ENCODE measurements around the gene BAK1.

The BAK1 gene

DNA sequence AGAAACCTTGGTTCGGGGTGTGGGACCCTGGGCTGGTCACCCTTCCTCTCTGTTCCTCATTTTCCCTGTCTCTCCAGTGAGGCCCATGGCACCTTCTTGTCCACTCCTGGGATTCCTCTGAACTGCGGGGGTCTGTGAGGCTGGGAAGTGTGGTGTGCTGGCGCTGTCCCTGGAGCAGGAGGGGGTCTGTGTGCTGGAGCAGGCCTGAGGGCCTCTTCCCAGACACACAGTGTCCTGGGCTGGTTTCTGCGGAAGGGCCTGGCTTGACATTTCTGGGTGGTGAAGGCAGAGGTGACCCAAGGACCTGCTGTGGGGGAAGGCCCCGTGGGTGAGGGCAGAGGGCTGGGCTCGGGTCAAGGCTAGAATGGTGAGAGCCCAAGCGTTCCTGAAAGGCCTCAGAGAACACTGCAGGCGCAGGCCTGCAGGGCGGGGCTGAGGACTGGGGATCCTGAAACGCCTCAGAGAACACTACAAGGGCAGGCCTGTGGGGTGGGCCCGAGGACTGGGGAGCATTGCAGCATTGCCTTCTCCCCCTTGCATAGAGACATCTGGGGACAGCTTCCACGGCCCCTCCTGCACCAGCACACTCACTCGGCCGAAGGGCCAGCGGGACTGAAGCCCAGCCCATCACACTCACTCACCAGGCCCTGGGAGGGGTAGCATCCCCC, 10.6 kb upstream of the BAK1 start:
- H3K9me3 ChIP-seq: no peaks in the 10 kb centered on the region
- peaks cover 8% of the 10 kb centered on the region for H3K4me1 ChIP-seq
- TF ChIP-seq, protein P1, sequence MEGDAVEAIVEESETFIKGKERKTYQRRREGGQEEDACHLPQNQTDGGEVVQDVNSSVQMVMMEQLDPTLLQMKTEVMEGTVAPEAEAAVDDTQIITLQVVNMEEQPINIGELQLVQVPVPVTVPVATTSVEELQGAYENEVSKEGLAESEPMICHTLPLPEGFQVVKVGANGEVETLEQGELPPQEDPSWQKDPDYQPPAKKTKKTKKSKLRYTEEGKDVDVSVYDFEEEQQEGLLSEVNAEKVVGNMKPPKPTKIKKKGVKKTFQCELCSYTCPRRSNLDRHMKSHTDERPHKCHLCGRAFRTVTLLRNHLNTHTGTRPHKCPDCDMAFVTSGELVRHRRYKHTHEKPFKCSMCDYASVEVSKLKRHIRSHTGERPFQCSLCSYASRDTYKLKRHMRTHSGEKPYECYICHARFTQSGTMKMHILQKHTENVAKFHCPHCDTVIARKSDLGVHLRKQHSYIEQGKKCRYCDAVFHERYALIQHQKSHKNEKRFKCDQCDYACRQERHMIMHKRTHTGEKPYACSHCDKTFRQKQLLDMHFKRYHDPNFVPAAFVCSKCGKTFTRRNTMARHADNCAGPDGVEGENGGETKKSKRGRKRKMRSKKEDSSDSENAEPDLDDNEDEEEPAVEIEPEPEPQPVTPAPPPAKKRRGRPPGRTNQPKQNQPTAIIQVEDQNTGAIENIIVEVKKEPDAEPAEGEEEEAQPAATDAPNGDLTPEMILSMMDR (IDR thresholded peaks at IDR 0.05; ENCODE audit: low read depth, low read length): no peak
- H3K27me3 ChIP-seq: no peaks in the 10 kb centered on the region
- no peak for DNase-seq
- H3K4me3 ChIP-seq (ENCODE audit: low read depth, low read length): no peak overlapping the region
- no peaks in the 10 kb centered on the region for H3K36me3 ChIP-seq

- Histone ChIP-seq H3K4me3 (ENCODE audit: low read depth, low read length) (no peak overlapping the region), H3K9me3 (no peaks in the 10 kb centered on the region), H3K27me3 (no peaks in the 10 kb centered on the region), H3K4me1 (peaks cover 8% of the 10 kb centered on the region), H3K36me3 (no peaks in the 10 kb centered on the region)
- DNase-seq: peak; percentile 65
- TF ChIP-seq, protein P1 (IDR thresholded peaks at IDR 0.05; ENCODE audit: low read depth, low read length): peak; percentile 88
Measured at GRCh38 chr6:33589731-33590530, 9.9 kb upstream of the BAK1 start.

DNA sequence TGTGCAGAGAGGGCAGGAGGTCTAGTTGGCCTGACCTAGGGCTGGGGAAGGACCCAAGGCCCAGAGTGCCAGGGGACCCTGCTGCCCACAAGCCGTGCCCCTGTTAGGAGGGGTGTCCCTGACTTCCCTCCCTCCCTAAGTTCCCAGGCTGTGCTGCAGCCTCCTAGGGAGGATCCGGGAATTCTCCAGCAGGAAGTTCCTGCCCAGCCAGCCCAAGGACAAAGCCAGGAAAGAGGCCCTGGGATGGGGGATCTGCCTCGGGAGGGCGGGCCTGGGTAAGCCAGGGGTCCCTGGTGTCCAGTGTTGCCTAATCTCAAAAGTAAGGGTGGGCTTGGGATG, 9.3 kb upstream of the BAK1 start:
- Histone ChIP-seq H3K27me3 (no peaks in the 10 kb centered on the region), H3K36me3 (no peaks in the 10 kb centered on the region), H3K4me1 (peaks cover 8% of the 10 kb centered on the region), H3K9me3 (no peaks in the 10 kb centered on the region), H3K4me3 (ENCODE audit: low read depth, low read length) (no peak overlapping the region)
- DNase-seq: no peak
- TF ChIP-seq, protein P1 (IDR thresholded peaks at IDR 0.05; ENCODE audit: low read depth, low read length): no peak

GRCh38 chr6:33588894-33589293, 8.8 kb upstream of the BAK1 start:
- DNase-seq: no peak
- no peaks in the 10 kb centered on the region for H3K36me3 ChIP-seq

DNA sequence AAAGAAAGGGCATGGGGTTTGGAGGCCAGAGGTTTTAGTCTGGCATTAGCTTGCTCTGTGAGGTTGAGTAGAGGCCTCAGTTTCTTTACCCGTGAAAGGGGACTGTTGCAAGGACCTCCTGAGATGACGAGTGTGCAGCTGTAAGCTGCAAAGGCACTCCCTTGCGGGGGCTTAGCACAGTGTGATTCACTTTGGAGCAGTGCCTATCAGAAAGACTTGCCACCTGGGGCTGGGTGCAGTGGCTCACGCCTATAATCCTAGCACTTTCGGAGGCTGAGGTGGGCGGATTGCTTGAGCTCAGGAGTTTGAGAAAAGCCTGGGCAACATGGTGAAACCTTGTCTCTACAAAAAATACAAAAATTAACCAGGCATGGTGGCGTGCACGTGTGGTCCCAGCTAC, 7.5 kb upstream of the BAK1 start:
- Histone ChIP-seq H3K4me1 (peaks cover 8% of the 10 kb centered on the region), H3K36me3 (no peaks in the 10 kb centered on the region), H3K9me3 (no peaks in the 10 kb centered on the region), H3K27me3 (no peaks in the 10 kb centered on the region), H3K4me3 (ENCODE audit: low read depth, low read length) (no peak overlapping the region)
- no peak for DNase-seq
- TF ChIP-seq, protein P1 (IDR thresholded peaks at IDR 0.05; ENCODE audit: low read depth, low read length): no peak

More at GRCh38 chr6:33588894-33589293, 8.8 kb upstream of the BAK1 start:
- TF ChIP-seq, protein P1 (IDR thresholded peaks at IDR 0.05; ENCODE audit: low read depth, low read length): no peak
- H3K9me3 ChIP-seq: no peaks in the 10 kb centered on the region
- H3K4me1 ChIP-seq: peaks cover 8% of the 10 kb centered on the region
- no peaks in the 10 kb centered on the region for H3K27me3 ChIP-seq
- no peak overlapping the region for H3K4me3 ChIP-seq (ENCODE audit: low read depth, low read length)

GRCh38 chr6:33586108-33586640, 6.1 kb upstream of the BAK1 start:
- TF ChIP-seq, protein P1 (IDR thresholded peaks at IDR 0.05; ENCODE audit: low read depth, low read length): no peak
- DNase-seq: no peak
- peaks cover 8% of the 10 kb centered on the region for H3K4me1 ChIP-seq
- peak overlapping the region; percentile 32; the same call in 1 of the 2 replicates for H3K4me3 ChIP-seq (ENCODE audit: low read depth, low read length)
- H3K36me3 ChIP-seq: no peaks in the 10 kb centered on the region
- H3K9me3 ChIP-seq: no peaks in the 10 kb centered on the region
- no peaks in the 10 kb centered on the region for H3K27me3 ChIP-seq

Measured in BE2C (cell line).